HepG2 (cell line): Measurements from ENCODE around the gene THOC6. TPM values are rescaled to one million over a fixed set of nuclear protein-coding genes. Genes with fewer than 3 reads are reported as not detected.

Source experiments
- ATAC-seq: fragments of 200-7000 bp; cut with Tn5 transposase; 3 replicates; pipeline ENCODE4 v1.9.1; 2020; ENCODE audit warnings: mild to moderate bottlenecking, moderate library complexity
- BruUV-seq: library from RNA; stranded (reverse); fragments of 400-500 nt; replicated peaks from 2 replicates; lab custom pipeline; 2021; lab: Mats Ljungman, UMichigan
- CTCF ChIA-PET: fragments of 300-600 bp; formaldehyde crosslinking; extraction: SDS; loops from one replicate; lab custom pipeline; 2021; ENCODE audit warnings: low total read pairs, inconsistent platforms, low intra/inter-chr PET ratio; lab: Yijun Ruan, JAX
- POLR2A ChIA-PET: fragments of 350-600 bp; sonication (Branson Sonifier 250); formaldehyde crosslinking; loops from one replicate; lab custom pipeline; 2020; ENCODE audit warnings: antibody characterized with exemption, inconsistent platforms; lab: Yijun Ruan, JAX
- DNase-seq: peaks from one replicate; pipeline ENCODE4 v3.0.0-alpha.2; 2015; ENCODE audit warnings: low spot score
- FAIRE-seq: peaks from 3 replicates; lab custom pipeline; 2011; peaks lifted over from hg19 to GRCh38; lab: Jason Lieb, UNC
- H2AFZ ChIP-seq: one replicate; pipeline ENCODE4 v1.6.1; 2011; ENCODE audit warnings: low read length, inconsistent platforms
- H3K27ac ChIP-seq: fragments of 300-600 bp; 3 replicates; pipeline ENCODE4 v1.8.0; 2011; ENCODE audit warnings: mixed run types, mild to moderate bottlenecking, mixed read lengths, low read length, inconsistent platforms; ENCODE audit not compliant: insufficient read depth; ENCODE audit errors: extremely low read length
- H3K27me3 ChIP-seq, 2 experiments: fragments of 200-600 bp in 1 of 2; 2 replicates in 1 of 2; 3 replicates in 1 of 2; pipeline versions ENCODE4 v1.6.0 to v1.8.0; 2011; ENCODE audit warnings: low read length in 2 of 2, mild to moderate bottlenecking in 2 of 2, moderate library complexity in 2 of 2, inconsistent platforms in 1 of 2; ENCODE audit not compliant: insufficient read depth in 2 of 2, control insufficient read depth in 1 of 2
- H3K36me3 ChIP-seq, 2 experiments: fragments of 200-600 bp in 1 of 2; replicated peaks in 1 of 2; 2 replicates in 1 of 2; 3 replicates in 1 of 2; pipeline versions ENCODE4 v1.5.1 to v1.8.0; 2011; ENCODE audit warnings: low read length in 2 of 2, inconsistent platforms in 1 of 2; ENCODE audit not compliant: insufficient read depth in 2 of 2, control insufficient read depth in 1 of 2
- H3K4me1 ChIP-seq: 2 replicates; pipeline ENCODE4 v1.5.1; 2012; ENCODE audit warnings: low read length, inconsistent platforms; ENCODE audit not compliant: insufficient read depth
- H3K4me2 ChIP-seq: 2 replicates; pipeline ENCODE4 v1.6.0; 2011; ENCODE audit warnings: low read depth, low read length, inconsistent platforms
- H3K4me3 ChIP-seq, 3 experiments: fragments of 200-600 bp in 1 of 3; sonication (generic), shearing (Covaris generic) in 1 of 3; replicated peaks in 1 of 3; 2 replicates each; pipeline ENCODE4 v1.5.1; 2011 to 2016; ENCODE audit warnings: low read length in 3 of 3, inconsistent platforms in 2 of 3, low read depth in 2 of 3, mild to moderate bottlenecking in 2 of 3, control low read depth in 1 of 3, mixed read lengths in 1 of 3; ENCODE audit not compliant: insufficient read depth in 1 of 3
- H3K79me2 ChIP-seq: one replicate; pipeline ENCODE4 v1.6.1; 2011; ENCODE audit warnings: low read length, inconsistent platforms; ENCODE audit not compliant: insufficient read depth
- H3K9ac ChIP-seq: 2 replicates; pipeline ENCODE4 v1.6.0; 2011; ENCODE audit warnings: mild to moderate bottlenecking, low read depth, low read length, inconsistent platforms; ENCODE audit not compliant: insufficient read depth
- H3K9me3 ChIP-seq: 2 replicates; pipeline ENCODE4 v1.5.1; 2012; ENCODE audit warnings: mild to moderate bottlenecking, low read length
- H4K20me1 ChIP-seq: 2 replicates; pipeline ENCODE4 v1.6.0; 2011; ENCODE audit warnings: inconsistent platforms, mild to moderate bottlenecking, low read length, moderate library complexity; ENCODE audit not compliant: insufficient read depth
- EZH2 ChIP-seq: conservative IDR thresholded peaks from 2 replicates; pipeline ENCODE4 v1.6.1; 2012; ENCODE audit warnings: mild to moderate bottlenecking, low read depth, low read length, moderate library complexity
- HNRNPUL1 ChIP-seq: fragments of 200-400 bp; formaldehyde crosslinking; IDR thresholded peaks from 2 replicates; pipeline ENCODE4 v1.6.1; 2017; ENCODE audit warnings: low read depth, mild to moderate bottlenecking, low read length, moderate library complexity
- KLF12 ChIP-seq: sonication (generic); formaldehyde crosslinking; IDR thresholded peaks from 2 replicates; pipeline ENCODE4 v1.4.0; 2020; ENCODE audit warnings: missing genetic modification reagents, borderline replicate concordance
- KLF13 ChIP-seq: sonication (generic); formaldehyde crosslinking; IDR thresholded peaks from 2 replicates; pipeline ENCODE4 v1.4.0; 2020; ENCODE audit warnings: mild to moderate bottlenecking, missing genetic modification reagents
- SMC3 ChIP-seq: IDR thresholded peaks from 2 replicates; pipeline ENCODE4 v1.6.1; 2011; ENCODE audit warnings: low read length, improper control_type of control experiment
- ZBTB7B ChIP-seq: sonication (generic); formaldehyde crosslinking; IDR thresholded peaks from 2 replicates; pipeline ENCODE4 v1.4.0; 2020; ENCODE audit warnings: missing genetic modification reagents
- ZNF354B ChIP-seq: sonication (generic); formaldehyde crosslinking; IDR thresholded peaks from 2 replicates; pipeline ENCODE4 v1.8.0; 2022; ENCODE audit warnings: mild to moderate bottlenecking, missing genetic modification reagents
- WGBS: methylation state at CpG from one replicate; pipeline ENCODE4 v1.1.6; 2017; ENCODE audit warnings: low lambda C conversion rate; 5-methylcytosine and 5-hydroxymethylcytosine counted together
- in situ Hi-C: cut with HindIII; loops from 2 replicates; pipeline ENCODE4 v1.10.0; 2017; ENCODE audit warnings: low pct_unique_long_range_greater_than_20kb; ENCODE audit not compliant: extremely low pct_ligation_motif_present
- intact Hi-C: fragments of 100-400 bp; cut with micrococcal nuclease; formaldehyde crosslinking; loops from one replicate; pipeline ENCODE4 v1.10.0; 2022; ENCODE audit not compliant: unreplicated experiment
- polyA plus RNA-seq, 8 experiments: library from polyadenylated mRNA; depleted of rRNA in 3 of 8; stranded (reverse) in 7 of 8; unstranded in 1 of 8; fragments of >200 nt; fragmentation: Illumina TruSeq in 4 of 8; extraction: Trizol in 4 of 8; gene quantifications; 2 replicates each; pipeline versions ENCODE4 v1.2.1 to v1.2.3, GENCODE V29; 2011 to 2016; ENCODE audit warnings: low read depth in 4 of 8, missing spikeins in 1 of 8, mixed read lengths in 1 of 8; ENCODE audit not compliant: insufficient read depth in 1 of 8
- total RNA-seq, 5 experiments: library from RNA; depleted of rRNA; stranded (reverse); fragments of >200 nt; fragmentation: Illumina TruSeq; extraction: Trizol; gene quantifications; 2 replicates each; pipeline ENCODE4 v1.2.3, GENCODE V29; 2016; ENCODE audit warnings: low read depth in 1 of 5
- TF ChIP-seq, protein P1 (sequence below), 2 experiments: fragments of 450-650 bp in 1 of 2; sonication (generic) in 1 of 2; formaldehyde crosslinking in 1 of 2; IDR thresholded peaks; 2 replicates each; pipeline versions ENCODE4 v1.6.1 to v1.8.0; 2016 to 2022; ENCODE audit warnings: antibody characterized with exemption in 1 of 2, mild to moderate bottlenecking in 1 of 2, missing genetic modification reagents in 1 of 2
- TF ChIP-seq, protein P2 (sequence below): sonication (generic); formaldehyde crosslinking; IDR thresholded peaks from 2 replicates; pipeline ENCODE4 v1.8.1; 2023; ENCODE audit warnings: missing genetic modification reagents, inconsistent platforms, borderline replicate concordance
- TF ChIP-seq, protein P3 (sequence below): sonication (generic); formaldehyde crosslinking; IDR thresholded peaks from 2 replicates; pipeline ENCODE4 v1.8.1; 2023; ENCODE audit warnings: mild to moderate bottlenecking, missing genetic modification reagents

THOC6 gene
- total and polyA plus RNA-seq, 2 of the 13 experiments (the other 11 are each of a cell fraction or from before 2014, with no cell fraction given) = 32.1 to 37.0 TPM

- no TSS peak for BruUV-seq
- FAIRE-seq (no peak), ATAC-seq (peak; percentile 28), DNase-seq (no peak)
- Histone ChIP-seq H4K20me1 (no peaks in the 10 kb centered on the region), H3K4me1 (peaks cover 97% of the 10 kb centered on the region), H3K79me2 (no peaks in the 10 kb centered on the region), H3K9ac (no peak overlapping the region), H3K27me3 (peaks cover 7 to 22% of the 10 kb centered on the region in 2 experiments; a peak in 4 of 5 replicates), H2AFZ (no peak overlapping the region), H3K4me2 (peak overlapping the region; percentile 55), H3K4me3 (peak overlapping the region in 1 of 3 experiments; percentile 40; a peak in 1 of 6 replicates), H3K27ac (no peak overlapping the region), H3K9me3 (no peaks in the 10 kb centered on the region), H3K36me3 (no peaks in the 10 kb centered on the region)
- in situ Hi-C loops (no loop called here), intact Hi-C loops (no loop called here)
- WGBS = 13% methylated on average over 9 of the region's 12 CpGs
- ChIA-PET CTCF (no interaction called here), POLR2A (interaction anchor here (14.2 to 18.8 kb wide), 2 partner anchors 5 to 9 kb away, joined by 750 read pairs; partner anchors contain the start of genes CLDN6, CLDN9, HCFC1R1 and THOC6)
- TF ChIP-seq, protein P1, sequence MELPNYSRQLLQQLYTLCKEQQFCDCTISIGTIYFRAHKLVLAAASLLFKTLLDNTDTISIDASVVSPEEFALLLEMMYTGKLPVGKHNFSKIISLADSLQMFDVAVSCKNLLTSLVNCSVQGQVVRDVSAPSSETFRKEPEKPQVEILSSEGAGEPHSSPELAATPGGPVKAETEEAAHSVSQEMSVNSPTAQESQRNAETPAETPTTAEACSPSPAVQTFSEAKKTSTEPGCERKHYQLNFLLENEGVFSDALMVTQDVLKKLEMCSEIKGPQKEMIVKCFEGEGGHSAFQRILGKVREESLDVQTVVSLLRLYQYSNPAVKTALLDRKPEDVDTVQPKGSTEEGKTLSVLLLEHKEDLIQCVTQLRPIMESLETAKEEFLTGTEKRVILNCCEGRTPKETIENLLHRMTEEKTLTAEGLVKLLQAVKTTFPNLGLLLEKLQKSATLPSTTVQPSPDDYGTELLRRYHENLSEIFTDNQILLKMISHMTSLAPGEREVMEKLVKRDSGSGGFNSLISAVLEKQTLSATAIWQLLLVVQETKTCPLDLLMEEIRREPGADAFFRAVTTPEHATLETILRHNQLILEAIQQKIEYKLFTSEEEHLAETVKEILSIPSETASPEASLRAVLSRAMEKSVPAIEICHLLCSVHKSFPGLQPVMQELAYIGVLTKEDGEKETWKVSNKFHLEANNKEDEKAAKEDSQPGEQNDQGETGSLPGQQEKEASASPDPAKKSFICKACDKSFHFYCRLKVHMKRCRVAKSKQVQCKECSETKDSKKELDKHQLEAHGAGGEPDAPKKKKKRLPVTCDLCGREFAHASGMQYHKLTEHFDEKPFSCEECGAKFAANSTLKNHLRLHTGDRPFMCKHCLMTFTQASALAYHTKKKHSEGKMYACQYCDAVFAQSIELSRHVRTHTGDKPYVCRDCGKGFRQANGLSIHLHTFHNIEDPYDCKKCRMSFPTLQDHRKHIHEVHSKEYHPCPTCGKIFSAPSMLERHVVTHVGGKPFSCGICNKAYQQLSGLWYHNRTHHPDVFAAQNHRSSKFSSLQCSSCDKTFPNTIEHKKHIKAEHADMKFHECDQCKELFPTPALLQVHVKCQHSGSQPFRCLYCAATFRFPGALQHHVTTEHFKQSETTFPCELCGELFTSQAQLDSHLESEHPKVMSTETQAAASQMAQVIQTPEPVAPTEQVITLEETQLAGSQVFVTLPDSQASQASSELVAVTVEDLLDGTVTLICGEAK (IDR thresholded peaks at IDR 0.05) = no peak
- TF ChIP-seq, protein P1 (CRISPR knock-in tag; IDR thresholded peaks at IDR 0.05) = 0 out of 2 replicates have a peak, but pooled peaks have one; percentile 18
- TF ChIP-seq, protein P2, sequence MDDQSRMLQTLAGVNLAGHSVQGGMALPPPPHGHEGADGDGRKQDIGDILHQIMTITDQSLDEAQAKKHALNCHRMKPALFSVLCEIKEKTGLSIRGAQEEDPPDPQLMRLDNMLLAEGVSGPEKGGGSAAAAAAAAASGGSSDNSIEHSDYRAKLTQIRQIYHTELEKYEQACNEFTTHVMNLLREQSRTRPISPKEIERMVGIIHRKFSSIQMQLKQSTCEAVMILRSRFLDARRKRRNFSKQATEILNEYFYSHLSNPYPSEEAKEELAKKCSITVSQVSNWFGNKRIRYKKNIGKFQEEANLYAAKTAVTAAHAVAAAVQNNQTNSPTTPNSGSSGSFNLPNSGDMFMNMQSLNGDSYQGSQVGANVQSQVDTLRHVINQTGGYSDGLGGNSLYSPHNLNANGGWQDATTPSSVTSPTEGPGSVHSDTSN (CRISPR knock-in tag) = no peak
- TF ChIP-seq ZBTB7B = peak; percentile 5; the same call in 1 of the 2 replicates
- TF ChIP-seq, protein P3, sequence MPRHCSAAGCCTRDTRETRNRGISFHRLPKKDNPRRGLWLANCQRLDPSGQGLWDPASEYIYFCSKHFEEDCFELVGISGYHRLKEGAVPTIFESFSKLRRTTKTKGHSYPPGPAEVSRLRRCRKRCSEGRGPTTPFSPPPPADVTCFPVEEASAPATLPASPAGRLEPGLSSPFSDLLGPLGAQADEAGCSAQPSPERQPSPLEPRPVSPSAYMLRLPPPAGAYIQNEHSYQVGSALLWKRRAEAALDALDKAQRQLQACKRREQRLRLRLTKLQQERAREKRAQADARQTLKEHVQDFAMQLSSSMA (CRISPR knock-in tag) = no peak
- no peak for TF ChIP-seq HNRNPUL1
- TF ChIP-seq SMC3 = no peak
- no peak for TF ChIP-seq KLF13
- TF ChIP-seq ZNF354B = 0 out of 2 replicates have a peak, but pooled peaks have one; percentile 23
- TF ChIP-seq KLF12 (CRISPR knock-in tag) = peak; percentile 26; the same call in 1 of the 2 replicates
- TF ChIP-seq EZH2 = no peak
Measured at GRCh38 chr16:3013998-3014690, 9.7 kb upstream of the THOC6 start.
